HepG2 (cell line): ENCODE results near the gene SEC24A. TPM values are rescaled to one million over a fixed set of nuclear protein-coding genes. Genes with fewer than 3 reads are reported as not detected.

Experiments
- CHD4 ChIP-seq: fragments of 200-600 bp; sonication (generic); IDR thresholded peaks from 2 replicates; pipeline ENCODE4 v1.7.0; 2017; ENCODE audit warnings: mild to moderate bottlenecking, low read length, borderline replicate concordance
- CREB1 ChIP-seq, 2 experiments: fragments of 450-650 bp in 1 of 2; IDR thresholded peaks; 2 replicates each; pipeline ENCODE4 v1.6.1; 2016 to 2017; ENCODE audit warnings: control low read depth in 1 of 2, mild to moderate bottlenecking in 1 of 2, missing compliant biosample characterization in 1 of 2, missing genetic modification characterization in 1 of 2
- FOXA3 ChIP-seq: IDR thresholded peaks from 2 replicates; pipeline ENCODE4 v1.6.1; 2016; ENCODE audit warnings: missing genetic modification reagents, missing compliant biosample characterization
- FOXO1 ChIP-seq: sonication (generic); formaldehyde crosslinking; IDR thresholded peaks from 2 replicates; pipeline ENCODE4 v1.4.0; 2020; ENCODE audit warnings: missing genetic modification reagents
- NCOR1 ChIP-seq: fragments of 200-600 bp; sonication (generic); IDR thresholded peaks from 2 replicates; pipeline ENCODE4 v1.7.0; 2017; ENCODE audit warnings: antibody characterized with exemption, low read length, borderline replicate concordance
- REPIN1 ChIP-seq: sonication (generic); formaldehyde crosslinking; IDR thresholded peaks from 2 replicates; pipeline ENCODE4 v1.8.0; 2022; ENCODE audit warnings: missing genetic modification reagents, low read depth, mild to moderate bottlenecking, borderline replicate concordance
- SIX1 ChIP-seq: sonication (generic); formaldehyde crosslinking; IDR thresholded peaks from 2 replicates; pipeline ENCODE4 v1.4.0; 2020; ENCODE audit warnings: missing genetic modification reagents, borderline replicate concordance
- polyA plus RNA-seq, 8 experiments: library from polyadenylated mRNA; depleted of rRNA in 3 of 8; stranded (reverse) in 7 of 8; unstranded in 1 of 8; fragments of >200 nt; fragmentation: Illumina TruSeq in 4 of 8; extraction: Trizol in 4 of 8; gene quantifications; 2 replicates each; pipeline versions ENCODE4 v1.2.1 to v1.2.3, GENCODE V29; 2011 to 2016; ENCODE audit warnings: low read depth in 4 of 8, missing spikeins in 1 of 8, mixed read lengths in 1 of 8; ENCODE audit not compliant: insufficient read depth in 1 of 8
- total RNA-seq, 5 experiments: library from RNA; depleted of rRNA; stranded (reverse); fragments of >200 nt; fragmentation: Illumina TruSeq; extraction: Trizol; gene quantifications; 2 replicates each; pipeline ENCODE4 v1.2.3, GENCODE V29; 2016; ENCODE audit warnings: low read depth in 1 of 5
- TF ChIP-seq, protein P1 (sequence below): sonication (generic); formaldehyde crosslinking; IDR thresholded peaks from 2 replicates; pipeline ENCODE4 v1.4.0; 2020; ENCODE audit warnings: missing genetic modification reagents
- TF ChIP-seq, protein P2 (sequence below): sonication (generic); formaldehyde crosslinking; conservative IDR thresholded peaks from 2 replicates; pipeline ENCODE4 v1.4.0; 2020; ENCODE audit warnings: missing genetic modification reagents
- TF ChIP-seq, protein P3 (sequence below): sonication (generic); formaldehyde crosslinking; IDR thresholded peaks from 2 replicates; pipeline ENCODE4 v1.4.0; 2020; ENCODE audit warnings: missing genetic modification reagents; ENCODE audit errors: not compliant biosample characterization
- TF ChIP-seq, protein P4 (sequence below): IDR thresholded peaks from 2 replicates; pipeline ENCODE4 v1.6.1; 2016
- TF ChIP-seq, protein P5 (sequence below): sonication (generic); IDR thresholded peaks from 2 replicates; pipeline ENCODE4 v1.6.1; 2016; ENCODE audit warnings: low read depth, borderline replicate concordance
- TF ChIP-seq, protein P6 (sequence below): sonication (generic); formaldehyde crosslinking; IDR thresholded peaks from 2 replicates; pipeline ENCODE4 v1.5.1; 2020; ENCODE audit warnings: mild to moderate bottlenecking, missing genetic modification reagents, moderate library complexity

Gene SEC24A
- total and polyA plus RNA-seq, 2 of the 13 experiments (the other 11 are each of a cell fraction or from before 2014, with no cell fraction given): 30.5 to 56.8 TPM

DNA sequence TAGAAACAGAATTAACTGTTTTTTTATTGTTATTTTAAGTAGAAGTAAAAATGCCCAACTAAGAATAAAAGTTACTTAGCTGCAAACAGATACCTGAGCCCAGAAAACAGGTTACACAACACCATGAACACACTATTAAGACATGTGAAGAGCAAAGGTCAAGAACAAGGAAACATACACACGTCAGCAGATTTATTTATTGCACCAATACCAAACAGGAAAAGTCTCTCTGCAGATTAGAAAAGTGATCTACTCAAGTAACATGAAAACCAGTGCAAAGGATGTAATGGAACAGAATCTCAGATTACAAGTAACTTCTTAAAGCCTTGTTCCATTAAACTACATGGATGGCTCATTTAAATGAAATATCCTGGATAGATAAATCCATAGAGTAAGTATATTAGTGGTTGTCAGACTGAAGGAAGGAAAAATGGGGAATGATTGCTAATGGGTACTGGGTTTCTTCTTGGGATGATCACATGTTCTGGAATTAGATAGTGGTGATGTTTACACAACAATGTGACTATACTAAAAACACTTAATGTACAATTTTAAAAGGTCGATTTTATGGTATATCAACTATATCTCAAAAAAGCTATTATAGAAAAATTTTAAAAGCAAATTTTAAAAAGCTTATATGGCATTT, 22.1 kb upstream of the SEC24A start (continued):
- TF ChIP-seq CREB1 (IDR thresholded peaks at IDR 0.05) (no peak), CREB1 (CRISPR knock-in tag; IDR thresholded peaks at IDR 0.05) (peak; percentile 64; the same call in 1 of the 2 replicates), REPIN1 (no peak), SIX1 (CRISPR knock-in tag) (peak; percentile 47; the same call in 1 of the 2 replicates), NCOR1 (peak; percentile 61), FOXO1 (peak; percentile 48; the same call in 1 of the 2 replicates), CHD4 (no peak), FOXA3 (CRISPR knock-in tag) (peak; percentile 14; the same call in 1 of the 2 replicates)
- TF ChIP-seq, protein P1, sequence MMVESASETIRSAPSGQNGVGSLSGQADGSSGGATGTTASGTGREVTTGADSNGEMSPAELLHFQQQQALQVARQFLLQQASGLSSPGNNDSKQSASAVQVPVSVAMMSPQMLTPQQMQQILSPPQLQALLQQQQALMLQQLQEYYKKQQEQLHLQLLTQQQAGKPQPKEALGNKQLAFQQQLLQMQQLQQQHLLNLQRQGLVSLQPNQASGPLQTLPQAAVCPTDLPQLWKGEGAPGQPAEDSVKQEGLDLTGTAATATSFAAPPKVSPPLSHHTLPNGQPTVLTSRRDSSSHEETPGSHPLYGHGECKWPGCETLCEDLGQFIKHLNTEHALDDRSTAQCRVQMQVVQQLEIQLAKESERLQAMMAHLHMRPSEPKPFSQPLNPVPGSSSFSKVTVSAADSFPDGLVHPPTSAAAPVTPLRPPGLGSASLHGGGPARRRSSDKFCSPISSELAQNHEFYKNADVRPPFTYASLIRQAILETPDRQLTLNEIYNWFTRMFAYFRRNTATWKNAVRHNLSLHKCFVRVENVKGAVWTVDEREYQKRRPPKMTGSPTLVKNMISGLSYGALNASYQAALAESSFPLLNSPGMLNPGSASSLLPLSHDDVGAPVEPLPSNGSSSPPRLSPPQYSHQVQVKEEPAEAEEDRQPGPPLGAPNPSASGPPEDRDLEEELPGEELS (CRISPR knock-in tag): peak; percentile 51
- TF ChIP-seq, protein P2, sequence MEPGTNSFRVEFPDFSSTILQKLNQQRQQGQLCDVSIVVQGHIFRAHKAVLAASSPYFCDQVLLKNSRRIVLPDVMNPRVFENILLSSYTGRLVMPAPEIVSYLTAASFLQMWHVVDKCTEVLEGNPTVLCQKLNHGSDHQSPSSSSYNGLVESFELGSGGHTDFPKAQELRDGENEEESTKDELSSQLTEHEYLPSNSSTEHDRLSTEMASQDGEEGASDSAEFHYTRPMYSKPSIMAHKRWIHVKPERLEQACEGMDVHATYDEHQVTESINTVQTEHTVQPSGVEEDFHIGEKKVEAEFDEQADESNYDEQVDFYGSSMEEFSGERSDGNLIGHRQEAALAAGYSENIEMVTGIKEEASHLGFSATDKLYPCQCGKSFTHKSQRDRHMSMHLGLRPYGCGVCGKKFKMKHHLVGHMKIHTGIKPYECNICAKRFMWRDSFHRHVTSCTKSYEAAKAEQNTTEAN: peak; percentile 79
- TF ChIP-seq, protein P3, sequence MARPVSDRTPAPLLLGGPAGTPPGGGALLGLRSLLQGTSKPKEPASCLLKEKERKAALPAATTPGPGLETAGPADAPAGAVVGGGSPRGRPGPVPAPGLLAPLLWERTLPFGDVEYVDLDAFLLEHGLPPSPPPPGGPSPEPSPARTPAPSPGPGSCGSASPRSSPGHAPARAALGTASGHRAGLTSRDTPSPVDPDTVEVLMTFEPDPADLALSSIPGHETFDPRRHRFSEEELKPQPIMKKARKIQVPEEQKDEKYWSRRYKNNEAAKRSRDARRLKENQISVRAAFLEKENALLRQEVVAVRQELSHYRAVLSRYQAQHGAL (CRISPR knock-in tag): no peak
- TF ChIP-seq, protein P4, sequence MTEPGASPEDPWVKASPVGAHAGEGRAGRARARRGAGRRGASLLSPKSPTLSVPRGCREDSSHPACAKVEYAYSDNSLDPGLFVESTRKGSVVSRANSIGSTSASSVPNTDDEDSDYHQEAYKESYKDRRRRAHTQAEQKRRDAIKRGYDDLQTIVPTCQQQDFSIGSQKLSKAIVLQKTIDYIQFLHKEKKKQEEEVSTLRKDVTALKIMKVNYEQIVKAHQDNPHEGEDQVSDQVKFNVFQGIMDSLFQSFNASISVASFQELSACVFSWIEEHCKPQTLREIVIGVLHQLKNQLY (CRISPR knock-in tag): peak; percentile 77
- TF ChIP-seq, protein P5, sequence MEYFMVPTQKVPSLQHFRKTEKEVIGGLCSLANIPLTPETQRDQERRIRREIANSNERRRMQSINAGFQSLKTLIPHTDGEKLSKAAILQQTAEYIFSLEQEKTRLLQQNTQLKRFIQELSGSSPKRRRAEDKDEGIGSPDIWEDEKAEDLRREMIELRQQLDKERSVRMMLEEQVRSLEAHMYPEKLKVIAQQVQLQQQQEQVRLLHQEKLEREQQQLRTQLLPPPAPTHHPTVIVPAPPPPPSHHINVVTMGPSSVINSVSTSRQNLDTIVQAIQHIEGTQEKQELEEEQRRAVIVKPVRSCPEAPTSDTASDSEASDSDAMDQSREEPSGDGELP: 0 out of 2 replicates have a peak, but pooled peaks have one; percentile 25
- TF ChIP-seq, protein P6, sequence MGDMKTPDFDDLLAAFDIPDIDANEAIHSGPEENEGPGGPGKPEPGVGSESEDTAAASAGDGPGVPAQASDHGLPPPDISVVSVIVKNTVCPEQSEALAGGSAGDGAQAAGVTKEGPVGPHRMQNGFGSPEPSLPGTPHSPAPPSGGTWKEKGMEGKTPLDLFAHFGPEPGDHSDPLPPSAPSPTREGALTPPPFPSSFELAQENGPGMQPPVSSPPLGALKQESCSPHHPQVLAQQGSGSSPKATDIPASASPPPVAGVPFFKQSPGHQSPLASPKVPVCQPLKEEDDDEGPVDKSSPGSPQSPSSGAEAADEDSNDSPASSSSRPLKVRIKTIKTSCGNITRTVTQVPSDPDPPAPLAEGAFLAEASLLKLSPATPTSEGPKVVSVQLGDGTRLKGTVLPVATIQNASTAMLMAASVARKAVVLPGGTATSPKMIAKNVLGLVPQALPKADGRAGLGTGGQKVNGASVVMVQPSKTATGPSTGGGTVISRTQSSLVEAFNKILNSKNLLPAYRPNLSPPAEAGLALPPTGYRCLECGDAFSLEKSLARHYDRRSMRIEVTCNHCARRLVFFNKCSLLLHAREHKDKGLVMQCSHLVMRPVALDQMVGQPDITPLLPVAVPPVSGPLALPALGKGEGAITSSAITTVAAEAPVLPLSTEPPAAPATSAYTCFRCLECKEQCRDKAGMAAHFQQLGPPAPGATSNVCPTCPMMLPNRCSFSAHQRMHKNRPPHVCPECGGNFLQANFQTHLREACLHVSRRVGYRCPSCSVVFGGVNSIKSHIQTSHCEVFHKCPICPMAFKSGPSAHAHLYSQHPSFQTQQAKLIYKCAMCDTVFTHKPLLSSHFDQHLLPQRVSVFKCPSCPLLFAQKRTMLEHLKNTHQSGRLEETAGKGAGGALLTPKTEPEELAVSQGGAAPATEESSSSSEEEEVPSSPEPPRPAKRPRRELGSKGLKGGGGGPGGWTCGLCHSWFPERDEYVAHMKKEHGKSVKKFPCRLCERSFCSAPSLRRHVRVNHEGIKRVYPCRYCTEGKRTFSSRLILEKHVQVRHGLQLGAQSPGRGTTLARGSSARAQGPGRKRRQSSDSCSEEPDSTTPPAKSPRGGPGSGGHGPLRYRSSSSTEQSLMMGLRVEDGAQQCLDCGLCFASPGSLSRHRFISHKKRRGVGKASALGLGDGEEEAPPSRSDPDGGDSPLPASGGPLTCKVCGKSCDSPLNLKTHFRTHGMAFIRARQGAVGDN (CRISPR knock-in tag): no peak
